Right atrium auricular region (tissue), 2 donors: Measurements from ENCODE around the gene LMF2. TPM values are rescaled to one million over a fixed set of nuclear protein-coding genes. Genes with fewer than 3 reads are reported as not detected.

Experiments used
- DNase-seq: peaks from one replicate; pipeline ENCODE4 v3.0.0-alpha.2; 2019; ENCODE audit warnings: low spot score
- H3K27ac ChIP-seq, 2 donors: fragments of 200-600 bp; sonication (generic); 1 replicate in 1 of 2; 2 replicates in 1 of 2; pipeline ENCODE4 v1.5.1; 2016 to 2019
- H3K27me3 ChIP-seq, 2 donors: fragments of 200-600 bp; sonication (generic); one replicate each; pipeline versions ENCODE4 v1.5.1 to v1.6.0; 2017 to 2019
- H3K36me3 ChIP-seq: fragments of 200-600 bp; sonication (generic); one replicate; pipeline ENCODE4 v1.5.1; 2016
- H3K4me1 ChIP-seq, 2 donors: fragments of 200-600 bp; sonication (generic); one replicate each; pipeline versions ENCODE4 v1.5.1 to v1.6.0; 2017 to 2019
- H3K4me3 ChIP-seq, 2 donors: fragments of 200-600 bp; sonication (generic); 1 replicate in 1 of 2; 2 replicates in 1 of 2; pipeline ENCODE4 v1.5.1; 2017 to 2019; ENCODE audit warnings: mild to moderate bottlenecking in 1 of 2, moderate library complexity in 1 of 2
- H3K9me3 ChIP-seq, 2 donors: fragments of 200-600 bp; sonication (generic); one replicate each; pipeline ENCODE4 v1.5.1; 2019
- CTCF ChIP-seq, 2 donors: fragments of 200-600 bp; sonication (generic); IDR thresholded peaks; one replicate each; pipeline ENCODE4 v1.5.1; 2019; ENCODE audit warnings: antibody characterized with exemption in 2 of 2
- total RNA-seq, 2 donors: library from RNA; depleted of rRNA; stranded (reverse); fragments of >200 nt; gene quantifications; one replicate each; pipeline ENCODE4 v1.1.0, GENCODE V29; 2016

The LMF2 gene
- total RNA-seq, 2 donors from 2014 or later, result 30.1 to 33.8 TPM

GRCh38 chr22:50474710-50475651, 32.5 kb downstream of the LMF2 start, which contains the start of gene SBF1:
SBF1 (minus strand) TSS chr22:50475035; CDS start chr22:50474840, 195 bp downstream.
- H3K4me1 ChIP-seq, result peaks cover 0 to 47% of the 10 kb centered on the region in 2 donors
- H3K27me3 ChIP-seq, result no peaks in the 10 kb centered on the region

DNA sequence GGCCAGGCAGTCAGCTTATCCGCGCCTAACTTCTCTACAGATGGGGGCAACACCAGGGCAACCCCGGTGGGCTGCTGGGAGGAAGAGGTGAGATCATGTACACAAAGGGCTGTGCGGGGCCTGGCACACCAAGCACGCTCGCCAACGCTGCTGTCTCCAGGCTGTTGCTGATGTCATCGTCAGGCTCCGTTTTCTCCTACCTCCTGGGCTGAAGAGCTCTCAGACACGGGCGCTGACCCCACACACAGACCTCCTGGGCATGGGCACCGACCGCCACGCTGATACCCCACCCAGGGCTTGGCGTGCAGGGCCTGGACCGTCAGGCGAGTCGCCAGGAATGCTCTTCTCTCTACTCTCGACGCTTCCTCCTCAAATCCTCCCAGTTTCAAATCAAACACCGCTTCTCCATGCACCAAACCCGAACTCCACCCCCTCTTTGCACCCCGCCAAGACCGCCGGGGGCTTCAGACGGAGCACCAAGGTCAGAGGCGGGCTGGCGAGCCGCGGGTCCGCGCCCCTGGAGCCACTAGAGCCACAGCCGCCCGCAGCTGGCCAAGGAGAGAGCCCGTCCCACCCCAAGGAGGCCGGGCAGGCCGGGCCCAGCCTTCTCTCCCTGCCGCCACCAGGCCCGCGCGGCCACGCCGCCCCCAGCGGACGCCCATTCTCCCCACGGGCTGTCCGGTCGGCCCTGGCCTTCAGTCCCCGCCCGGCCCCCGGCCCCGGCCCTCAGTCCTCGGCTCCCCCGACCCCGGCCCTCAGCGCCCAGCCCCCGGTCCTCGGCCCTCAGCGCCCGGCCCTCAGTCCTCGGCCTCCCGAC, 33.4 kb downstream of the LMF2 start:
- Histone ChIP-seq H3K36me3 (no peaks in the 10 kb centered on the region), H3K4me3 (peak overlapping the region; percentile 69 to 96), H3K9me3 (no peaks in the 10 kb centered on the region), H3K27ac (peak overlapping the region; percentile 75 to 83), H3K27me3 (no peaks in the 10 kb centered on the region), H3K4me1 (peaks cover 0 to 55% of the 10 kb centered on the region in 2 donors)
- TF ChIP-seq CTCF (IDR thresholded peaks at IDR 0.05), result no peak
- no peak for DNase-seq

More at GRCh38 chr22:50474710-50475651, 32.5 kb downstream of the LMF2 start, which contains the start of gene SBF1:
- TF ChIP-seq CTCF (IDR thresholded peaks at IDR 0.05), result no peak
- peak within 1 kb of the TSS; percentile 69 to 96 for H3K4me3 ChIP-seq
- peak within 1 kb of the TSS; percentile 83 for H3K27ac ChIP-seq
- no peaks in the 10 kb centered on the region for H3K9me3 ChIP-seq
- H3K36me3 ChIP-seq, result no peaks in the 10 kb centered on the region
- DNase-seq, result peak; percentile 88

DNA sequence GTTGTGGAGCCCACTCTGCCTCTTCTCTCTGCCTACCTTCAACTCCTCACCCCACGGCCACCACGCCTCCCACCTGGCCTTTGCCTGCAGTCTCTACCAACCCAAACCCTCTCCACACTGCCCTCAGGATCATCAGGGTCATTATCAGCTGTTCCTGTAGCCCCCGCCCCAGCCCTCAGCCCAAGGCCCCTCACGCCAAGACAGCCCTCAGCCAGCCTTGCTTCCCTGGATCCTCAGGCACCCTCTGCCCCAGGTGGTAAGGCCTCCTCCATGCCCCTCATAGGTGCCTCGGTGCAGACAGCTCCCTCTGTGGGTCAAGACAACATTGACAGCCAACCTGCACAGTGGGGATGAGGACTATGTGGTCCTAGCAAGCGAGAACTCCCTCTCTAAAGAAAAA, 34.4 kb downstream of the LMF2 start:
- no peak overlapping the region for H3K27ac ChIP-seq
- H3K4me1 ChIP-seq, result peaks cover 0 to 64% of the 10 kb centered on the region in 2 donors
- H3K36me3 ChIP-seq, result no peaks in the 10 kb centered on the region
- no peak for TF ChIP-seq CTCF (IDR thresholded peaks at IDR 0.05)
- H3K4me3 ChIP-seq, result peak overlapping the region in 1 of 2 donors; percentile 96
- H3K27me3 ChIP-seq, result no peaks in the 10 kb centered on the region
- DNase-seq, result no peak
- no peaks in the 10 kb centered on the region for H3K9me3 ChIP-seq

DNA sequence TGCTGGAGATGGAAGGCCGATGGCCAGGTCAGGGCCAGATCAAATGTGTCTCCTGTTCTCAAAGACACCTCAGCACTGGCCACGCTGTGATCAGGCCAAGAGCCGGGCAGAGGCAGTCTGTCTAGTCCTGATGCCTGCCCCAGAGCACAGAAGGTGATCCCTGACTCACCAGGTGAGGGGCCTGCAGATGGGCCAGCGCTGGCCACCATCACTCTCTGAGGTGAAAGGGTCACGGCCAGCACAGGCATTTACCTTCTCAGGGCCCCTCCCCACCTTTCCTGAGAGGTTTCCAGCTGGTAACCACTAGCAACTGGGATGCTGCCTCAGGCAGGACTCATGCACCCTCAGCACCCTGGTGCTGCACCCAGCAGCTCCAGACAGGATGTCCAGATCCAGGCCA, 35.5 kb downstream of the LMF2 start:
- no peak for TF ChIP-seq CTCF (IDR thresholded peaks at IDR 0.05)
- H3K27ac ChIP-seq, result no peak overlapping the region
- no peak for DNase-seq
- H3K4me1 ChIP-seq, result peaks cover 0 to 65% of the 10 kb centered on the region in 2 donors
- H3K27me3 ChIP-seq, result no peaks in the 10 kb centered on the region
- H3K9me3 ChIP-seq, result no peaks in the 10 kb centered on the region
- no peak overlapping the region for H3K4me3 ChIP-seq
- peaks cover 6% of the 10 kb centered on the region for H3K36me3 ChIP-seq

GRCh38 chr22:50471197-50471847, 36.2 kb downstream of the LMF2 start:
- Histone ChIP-seq H3K4me1 (peaks cover 0 to 65% of the 10 kb centered on the region in 2 donors), H3K36me3 (peaks cover 12% of the 10 kb centered on the region), H3K9me3 (no peaks in the 10 kb centered on the region), H3K4me3 (no peak overlapping the region), H3K27ac (no peak overlapping the region), H3K27me3 (no peaks in the 10 kb centered on the region)
- no peak for DNase-seq
- TF ChIP-seq CTCF (IDR thresholded peaks at IDR 0.05), result no peak
